Upper lobe of left lung (tissue), 4 donors: ENCODE measurements around the gene ATXN7.

Experiments used
- CTCF ChIP-seq, 6 experiments: fragments of 450-650 bp in 4 of 6; fragments of 200-600 bp in 2 of 6; sonication (generic) in 2 of 6; IDR thresholded peaks; one replicate each; pipeline ENCODE4 v1.5.1; 2016 to 2019; ENCODE audit warnings: antibody characterized with exemption in 6 of 6
- EP300 ChIP-seq, 4 donors: sonication (generic); formaldehyde crosslinking; IDR thresholded peaks; one replicate each; pipeline ENCODE4 v1.5.1; 2017; ENCODE audit warnings: antibody characterized with exemption in 4 of 4, control low read depth in 2 of 4
- POLR2A ChIP-seq, 4 donors: fragments of 450-650 bp; IDR thresholded peaks; one replicate each; pipeline ENCODE4 v1.5.1; 2016 to 2017; ENCODE audit warnings: antibody characterized with exemption in 4 of 4, mild to moderate bottlenecking in 2 of 4

GRCh38 chr3:63896332-63897030 lies 32.8 kb downstream of the ATXN7 start:
- no peak for TF ChIP-seq POLR2A (IDR thresholded peaks at IDR 0.05)
- TF ChIP-seq EP300 (IDR thresholded peaks at IDR 0.05) = no peak
- TF ChIP-seq CTCF (IDR thresholded peaks at IDR 0.05) = no peak
